Testis (tissue), 2 donors: ENCODE results near the gene ARHGAP26.

Experiments used
- POLR2A ChIP-seq: fragments of 450-650 bp; IDR thresholded peaks from one replicate; pipeline ENCODE4 v1.6.1; 2017; ENCODE audit warnings: antibody characterized with exemption, mild to moderate bottlenecking, moderate library complexity
- TF ChIP-seq, protein P1 (sequence below), 3 experiments: fragments of 450-650 bp in 2 of 3; fragments of 200-600 bp in 1 of 3; sonication (generic) in 1 of 3; IDR thresholded peaks; one replicate each; pipeline ENCODE4 v1.5.1; 2016 to 2019; ENCODE audit warnings: antibody characterized with exemption in 3 of 3, mild to moderate bottlenecking in 2 of 3, moderate library complexity in 1 of 3

GRCh38 chr5:142952229-142952628 lies 182.1 kb downstream of the ARHGAP26 start:
- TF ChIP-seq, protein P1, sequence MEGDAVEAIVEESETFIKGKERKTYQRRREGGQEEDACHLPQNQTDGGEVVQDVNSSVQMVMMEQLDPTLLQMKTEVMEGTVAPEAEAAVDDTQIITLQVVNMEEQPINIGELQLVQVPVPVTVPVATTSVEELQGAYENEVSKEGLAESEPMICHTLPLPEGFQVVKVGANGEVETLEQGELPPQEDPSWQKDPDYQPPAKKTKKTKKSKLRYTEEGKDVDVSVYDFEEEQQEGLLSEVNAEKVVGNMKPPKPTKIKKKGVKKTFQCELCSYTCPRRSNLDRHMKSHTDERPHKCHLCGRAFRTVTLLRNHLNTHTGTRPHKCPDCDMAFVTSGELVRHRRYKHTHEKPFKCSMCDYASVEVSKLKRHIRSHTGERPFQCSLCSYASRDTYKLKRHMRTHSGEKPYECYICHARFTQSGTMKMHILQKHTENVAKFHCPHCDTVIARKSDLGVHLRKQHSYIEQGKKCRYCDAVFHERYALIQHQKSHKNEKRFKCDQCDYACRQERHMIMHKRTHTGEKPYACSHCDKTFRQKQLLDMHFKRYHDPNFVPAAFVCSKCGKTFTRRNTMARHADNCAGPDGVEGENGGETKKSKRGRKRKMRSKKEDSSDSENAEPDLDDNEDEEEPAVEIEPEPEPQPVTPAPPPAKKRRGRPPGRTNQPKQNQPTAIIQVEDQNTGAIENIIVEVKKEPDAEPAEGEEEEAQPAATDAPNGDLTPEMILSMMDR (IDR thresholded peaks at IDR 0.05): no peak
- no peak for TF ChIP-seq POLR2A
